Smooth muscle cell (in vitro differentiated cells): ENCODE results near the gene EFCAB11. TPM values are rescaled to one million over a fixed set of nuclear protein-coding genes. Genes with fewer than 3 reads are reported as not detected.
A peak's percentile ranks its signal among the peaks of the same experiment; 100 is the strongest.

Experiments
- DNase-seq: peaks from one replicate; lab custom pipeline; 2025; ENCODE audit not compliant: unreplicated experiment; lab: John Stamatoyannopoulos, UW
- H2AFZ ChIP-seq: fragments of 200-600 bp; sonication (generic); 2 replicates; pipeline ENCODE4 v1.6.0; 2016; ENCODE audit warnings: antibody characterized with exemption, low read depth, mild to moderate bottlenecking
- H3F3A ChIP-seq: fragments of 200-600 bp; sonication (generic); 2 replicates; pipeline ENCODE4 v1.6.0; 2017; ENCODE audit warnings: antibody characterized with exemption, low read depth
- H3K27ac ChIP-seq: fragments of 200-600 bp; sonication (generic); 2 replicates; pipeline ENCODE4 v1.5.1; 2016; ENCODE audit warnings: low read depth, mild to moderate bottlenecking
- H3K27me3 ChIP-seq: fragments of 200-600 bp; sonication (generic); 2 replicates; pipeline ENCODE4 v1.6.1; 2016; ENCODE audit warnings: low read depth, mild to moderate bottlenecking
- H3K36me3 ChIP-seq: fragments of 200-600 bp; sonication (generic); 2 replicates; pipeline ENCODE4 v1.5.1; 2016; ENCODE audit warnings: low read depth
- H3K4me1 ChIP-seq: fragments of 200-600 bp; sonication (generic); 2 replicates; pipeline ENCODE4 v1.5.1; 2016; ENCODE audit warnings: low read depth
- H3K4me2 ChIP-seq: fragments of 200-600 bp; sonication (generic); 2 replicates; pipeline ENCODE4 v1.6.0; 2016; ENCODE audit warnings: mild to moderate bottlenecking
- H3K4me3 ChIP-seq: fragments of 200-600 bp; sonication (generic); 2 replicates; pipeline ENCODE4 v1.5.1; 2016; ENCODE audit warnings: mild to moderate bottlenecking
- H3K79me2 ChIP-seq: fragments of 200-600 bp; sonication (generic); 2 replicates; pipeline ENCODE4 v1.6.0; 2016; ENCODE audit warnings: low read depth, mild to moderate bottlenecking
- H3K9ac ChIP-seq: fragments of 200-600 bp; sonication (generic); 2 replicates; pipeline ENCODE4 v1.6.0; 2016; ENCODE audit warnings: low read depth
- H3K9me3 ChIP-seq: fragments of 200-600 bp; sonication (generic); replicated peaks from 2 replicates; pipeline ENCODE4 v1.5.1; 2016; ENCODE audit warnings: low read depth
- H4K20me1 ChIP-seq: fragments of 200-600 bp; sonication (generic); 2 replicates; pipeline ENCODE4 v1.6.0; 2016; ENCODE audit warnings: low read depth
- WGBS: methylation state at CpG from one replicate; pipeline ENCODE4 v1.1.7; 2016; ENCODE audit warnings: low lambda C conversion rate; 5-methylcytosine and 5-hydroxymethylcytosine counted together
- polyA plus RNA-seq: library from polyadenylated mRNA; unstranded; fragments of >200 nt; fragmentation: Nextera tagmentation; extraction: Ambion mirVana; gene quantifications from 2 replicates; pipeline ENCODE4 v1.2.1, GENCODE V29; 2016
- total RNA-seq: library from RNA; depleted of rRNA; stranded (reverse); fragments of >200 nt; gene quantifications from 2 replicates; pipeline ENCODE4 v1.2.3, GENCODE V29; 2014
- TF ChIP-seq, protein P1 (sequence below): fragments of 200-600 bp; sonication (generic); IDR thresholded peaks from 2 replicates; pipeline ENCODE4 v1.5.1; 2017; ENCODE audit warnings: borderline replicate concordance, mild to moderate bottlenecking, antibody characterized with exemption; ENCODE audit not compliant: insufficient read depth, poor library complexity, severe bottlenecking

Gene EFCAB11
- total and polyA plus RNA-seq, 2 experiments from 2014 or later = 3.1 to 9.5 TPM

DNA sequence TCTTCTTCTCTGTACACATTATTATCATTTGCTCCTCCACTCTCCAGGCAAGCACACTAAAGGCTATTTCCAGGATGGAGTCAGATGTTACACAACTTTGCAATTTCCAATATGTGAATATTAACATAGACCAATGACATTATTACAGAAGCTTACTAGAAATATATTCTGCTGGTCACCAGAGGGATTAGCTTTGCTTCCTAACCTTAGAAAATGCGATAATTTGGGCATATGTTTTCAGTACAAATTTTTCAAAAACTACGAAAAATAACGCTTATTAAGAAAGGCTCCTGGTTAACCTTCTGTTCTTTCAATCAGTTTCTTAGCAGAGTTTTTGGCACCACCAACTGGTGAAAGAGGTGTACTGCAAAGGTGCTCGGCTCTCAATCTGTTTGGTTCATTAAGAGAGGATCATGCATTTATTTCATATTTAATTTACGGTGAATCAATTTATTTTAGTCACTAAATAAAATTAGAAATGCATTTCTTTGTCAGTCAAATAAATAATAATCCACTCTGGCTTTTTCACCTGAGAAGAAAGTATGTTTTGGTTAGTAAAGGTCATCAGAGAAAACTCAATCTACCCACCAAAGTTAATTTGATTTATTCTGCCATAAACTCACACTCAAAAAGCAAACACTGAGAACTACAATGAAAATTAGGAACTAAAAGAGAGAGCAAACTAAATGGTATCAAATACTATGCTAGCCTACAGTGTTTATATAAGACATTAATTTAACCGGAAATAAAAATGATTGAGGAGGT, 39.2 kb downstream of the EFCAB11 start:
- no peak overlapping the region for H3K9ac ChIP-seq
- H3K27ac ChIP-seq = no peak overlapping the region
- TF ChIP-seq, protein P1, sequence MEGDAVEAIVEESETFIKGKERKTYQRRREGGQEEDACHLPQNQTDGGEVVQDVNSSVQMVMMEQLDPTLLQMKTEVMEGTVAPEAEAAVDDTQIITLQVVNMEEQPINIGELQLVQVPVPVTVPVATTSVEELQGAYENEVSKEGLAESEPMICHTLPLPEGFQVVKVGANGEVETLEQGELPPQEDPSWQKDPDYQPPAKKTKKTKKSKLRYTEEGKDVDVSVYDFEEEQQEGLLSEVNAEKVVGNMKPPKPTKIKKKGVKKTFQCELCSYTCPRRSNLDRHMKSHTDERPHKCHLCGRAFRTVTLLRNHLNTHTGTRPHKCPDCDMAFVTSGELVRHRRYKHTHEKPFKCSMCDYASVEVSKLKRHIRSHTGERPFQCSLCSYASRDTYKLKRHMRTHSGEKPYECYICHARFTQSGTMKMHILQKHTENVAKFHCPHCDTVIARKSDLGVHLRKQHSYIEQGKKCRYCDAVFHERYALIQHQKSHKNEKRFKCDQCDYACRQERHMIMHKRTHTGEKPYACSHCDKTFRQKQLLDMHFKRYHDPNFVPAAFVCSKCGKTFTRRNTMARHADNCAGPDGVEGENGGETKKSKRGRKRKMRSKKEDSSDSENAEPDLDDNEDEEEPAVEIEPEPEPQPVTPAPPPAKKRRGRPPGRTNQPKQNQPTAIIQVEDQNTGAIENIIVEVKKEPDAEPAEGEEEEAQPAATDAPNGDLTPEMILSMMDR = peak; percentile 97
- no peak overlapping the region for H3K4me2 ChIP-seq
- DNase-seq = peak; percentile 6
- no peaks in the 10 kb centered on the region for H3K27me3 ChIP-seq
- WGBS = 32% methylated on average over 6 of the region's 6 CpGs
- no peaks in the 10 kb centered on the region for H3F3A ChIP-seq
- H2AFZ ChIP-seq = no peak overlapping the region
- no peaks in the 10 kb centered on the region for H4K20me1 ChIP-seq
- no peaks in the 10 kb centered on the region for H3K9me3 ChIP-seq
- H3K4me1 ChIP-seq = peaks cover 16% of the 10 kb centered on the region
- H3K4me3 ChIP-seq = no peak overlapping the region
- H3K79me2 ChIP-seq = no peaks in the 10 kb centered on the region
- no peaks in the 10 kb centered on the region for H3K36me3 ChIP-seq

GRCh38 chr14:89912667-89913211, 41.8 kb downstream of the EFCAB11 start:
- no peaks in the 10 kb centered on the region for H3K36me3 ChIP-seq

DNA sequence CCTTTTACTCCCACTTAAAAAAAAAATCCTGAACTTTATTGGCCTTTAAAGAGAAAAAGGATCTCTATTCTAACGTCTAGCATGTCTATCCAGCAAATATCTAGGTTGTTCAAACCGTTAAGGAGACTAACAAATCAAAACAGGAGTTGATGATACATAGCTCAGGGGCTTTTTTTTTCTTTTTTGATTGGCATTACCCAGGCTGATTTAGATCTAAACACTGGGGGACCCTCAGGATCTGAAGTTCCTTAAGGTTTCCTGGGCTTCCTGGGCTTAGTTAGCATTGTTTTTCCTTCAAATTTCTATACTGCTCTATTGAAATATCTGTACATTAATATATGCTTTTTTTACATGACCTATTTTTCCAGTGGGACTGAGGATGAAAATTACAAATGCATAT, 42.3 kb downstream of the EFCAB11 start:
- no peaks in the 10 kb centered on the region for H3K27me3 ChIP-seq
- peak overlapping the region; percentile 41 for H3K4me2 ChIP-seq
- peak overlapping the region; percentile 93 for H3K27ac ChIP-seq
- H3F3A ChIP-seq = no peaks in the 10 kb centered on the region
- H3K79me2 ChIP-seq = no peaks in the 10 kb centered on the region
- H4K20me1 ChIP-seq = no peaks in the 10 kb centered on the region
- peak overlapping the region; percentile 93 for H3K9ac ChIP-seq
- H3K4me3 ChIP-seq = no peak overlapping the region
- DNase-seq = no peak
- H3K9me3 ChIP-seq = no peaks in the 10 kb centered on the region
- no peak overlapping the region for H2AFZ ChIP-seq
- no peaks in the 10 kb centered on the region for H3K36me3 ChIP-seq
- H3K4me1 ChIP-seq = peaks cover 16% of the 10 kb centered on the region
- 53% methylated on average over 2 of the region's 2 CpGs for WGBS
- TF ChIP-seq, protein P1 = no peak

More at GRCh38 chr14:89912667-89913211, 41.8 kb downstream of the EFCAB11 start:
- H3K9me3 ChIP-seq = no peaks in the 10 kb centered on the region
- H3K4me2 ChIP-seq = peak overlapping the region; percentile 41
- H3K4me1 ChIP-seq = peaks cover 16% of the 10 kb centered on the region
- H3K79me2 ChIP-seq = no peaks in the 10 kb centered on the region
- WGBS = 41% methylated on average over 9 of the region's 9 CpGs
- no peak overlapping the region for H2AFZ ChIP-seq
- H3K4me3 ChIP-seq = no peak overlapping the region
- H3K9ac ChIP-seq = peak overlapping the region; percentile 93
- no peaks in the 10 kb centered on the region for H3K27me3 ChIP-seq
- H4K20me1 ChIP-seq = no peaks in the 10 kb centered on the region
- DNase-seq = no peak
- H3F3A ChIP-seq = no peaks in the 10 kb centered on the region
- peak overlapping the region; percentile 93 for H3K27ac ChIP-seq
- TF ChIP-seq, protein P1 = no peak
